Hepatocyte (in vitro differentiated cells): ENCODE data around the gene RER1. TPM values are rescaled to one million over a fixed set of nuclear protein-coding genes. Genes with fewer than 3 reads are reported as not detected.

ENCODE experiments used
- DNase-seq: peaks from one replicate; pipeline ENCODE4 v3.0.0-alpha.2; 2016; ENCODE audit warnings: low spot score
- H2AFZ ChIP-seq: fragments of 200-600 bp; sonication (generic); 2 replicates; pipeline ENCODE4 v1.6.0; 2016; ENCODE audit warnings: antibody characterized with exemption, mild to moderate bottlenecking
- H3K27ac ChIP-seq: fragments of 200-600 bp; sonication (generic); 2 replicates; pipeline ENCODE4 v1.5.1; 2016; ENCODE audit warnings: mild to moderate bottlenecking
- H3K27me3 ChIP-seq: fragments of 200-600 bp; sonication (generic); 2 replicates; pipeline ENCODE4 v1.6.1; 2016
- H3K36me3 ChIP-seq: fragments of 200-600 bp; sonication (generic); replicated peaks from 2 replicates; pipeline ENCODE4 v1.5.1; 2016; ENCODE audit warnings: low read depth; ENCODE audit not compliant: insufficient read depth
- H3K4me1 ChIP-seq: fragments of 200-600 bp; sonication (generic); 2 replicates; pipeline ENCODE4 v1.5.1; 2016; ENCODE audit warnings: mild to moderate bottlenecking, moderate library complexity; ENCODE audit not compliant: insufficient read depth
- H3K4me2 ChIP-seq: fragments of 200-600 bp; sonication (generic); 2 replicates; pipeline ENCODE4 v1.6.0; 2016
- H3K4me3 ChIP-seq: fragments of 200-600 bp; sonication (generic); 2 replicates; pipeline ENCODE4 v1.5.1; 2016; ENCODE audit warnings: mild to moderate bottlenecking
- H3K79me2 ChIP-seq: fragments of 200-600 bp; sonication (generic); 2 replicates; pipeline ENCODE4 v1.6.0; 2017; ENCODE audit warnings: mild to moderate bottlenecking
- H3K9me2 ChIP-seq: fragments of 200-600 bp; sonication (generic); replicated peaks from 2 replicates; pipeline ENCODE4 v1.6.0; 2017; ENCODE audit warnings: mild to moderate bottlenecking; ENCODE audit not compliant: insufficient read depth
- H3K9me3 ChIP-seq: fragments of 200-600 bp; sonication (generic); 2 replicates; pipeline ENCODE4 v1.5.1; 2016; ENCODE audit warnings: low read depth, mild to moderate bottlenecking
- H4K20me1 ChIP-seq: fragments of 200-600 bp; sonication (generic); 2 replicates; pipeline ENCODE4 v1.6.0; 2016; ENCODE audit warnings: mild to moderate bottlenecking; ENCODE audit not compliant: insufficient read depth, poor library complexity, severe bottlenecking
- CTCF ChIP-seq: fragments of 200-600 bp; sonication (generic); IDR thresholded peaks from 2 replicates; pipeline ENCODE4 v1.5.1; 2016; ENCODE audit warnings: antibody characterized with exemption, mild to moderate bottlenecking; ENCODE audit not compliant: poor library complexity
- EZH2 ChIP-seq: fragments of 200-600 bp; sonication (generic); IDR thresholded peaks from 2 replicates; pipeline ENCODE4 v1.6.1; 2016; ENCODE audit warnings: antibody characterized with exemption, mild to moderate bottlenecking, borderline replicate concordance
- EZH2phosphoT487 ChIP-seq: fragments of 200-600 bp; sonication (generic); IDR thresholded peaks from one replicate; pipeline ENCODE4 v1.6.1; 2018; ENCODE audit warnings: antibody characterized with exemption, mild to moderate bottlenecking, low read depth, moderate library complexity; ENCODE audit not compliant: unreplicated experiment, severe bottlenecking
- WGBS: methylation state at CpG from one replicate; pipeline ENCODE4 v1.1.6; 2016; ENCODE audit warnings: low lambda C conversion rate; ENCODE audit errors: missing lambda C conversion rate; 5-methylcytosine and 5-hydroxymethylcytosine counted together
- polyA plus RNA-seq: library from polyadenylated mRNA; unstranded; fragments of >200 nt; fragmentation: Nextera tagmentation; extraction: Ambion mirVana; gene quantifications from 2 replicates; pipeline ENCODE4 v1.2.1, GENCODE V29; 2016
- total RNA-seq: library from RNA; depleted of rRNA; stranded (reverse); fragments of >200 nt; gene quantifications from 2 replicates; pipeline ENCODE4 v1.2.3, GENCODE V29; 2014

Gene RER1
- total and polyA plus RNA-seq, 2 experiments from 2014 or later: 123 to 237 TPM

- H3K4me2 ChIP-seq: no peak overlapping the region
- no peaks in the 10 kb centered on the region for H3K36me3 ChIP-seq
- no peaks in the 10 kb centered on the region for H3K79me2 ChIP-seq
- 90% methylated on average over 9 of the region's 10 CpGs for WGBS
- H3K27me3 ChIP-seq: peaks cover 3% of the 10 kb centered on the region
- no peaks in the 10 kb centered on the region for H4K20me1 ChIP-seq
- no peak overlapping the region for H3K4me3 ChIP-seq
- no peak overlapping the region for H3K27ac ChIP-seq
- TF ChIP-seq EZH2phosphoT487 (no peak), EZH2 (no peak), CTCF (no peak)
- H3K9me3 ChIP-seq: no peaks in the 10 kb centered on the region
- no peak for DNase-seq
- no peak overlapping the region for H2AFZ ChIP-seq
- H3K4me1 ChIP-seq: no peaks in the 10 kb centered on the region
- H3K9me2 ChIP-seq: no peaks in the 10 kb centered on the region
These were observed 38.9 kb downstream of the RER1 start for GRCh38 chr1:2430592-2430973.

DNA sequence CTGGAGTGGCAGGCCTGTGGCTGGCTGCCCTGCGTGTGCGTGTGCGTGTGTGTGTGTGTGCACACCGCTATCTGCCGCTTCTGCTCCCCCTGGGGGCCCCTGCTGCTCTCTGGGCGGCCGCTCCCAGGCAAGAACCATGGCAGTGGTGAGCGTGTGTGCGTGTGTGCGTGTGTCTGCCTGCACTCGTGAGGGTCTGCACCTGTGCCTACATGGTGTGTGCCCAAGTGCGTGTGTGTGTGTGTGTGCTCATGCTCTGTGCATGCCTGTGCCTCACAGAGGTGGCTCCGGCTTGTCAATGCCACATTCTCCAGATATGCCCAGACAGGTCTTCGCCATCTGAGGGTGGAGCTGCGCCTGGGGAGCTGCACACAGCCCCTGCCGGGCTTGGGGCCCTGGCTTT, 39.5 kb downstream of the RER1 start:
- H3K36me3 ChIP-seq: no peaks in the 10 kb centered on the region
- H3K27me3 ChIP-seq: peaks cover 3% of the 10 kb centered on the region
- no peak overlapping the region for H3K27ac ChIP-seq
- no peak overlapping the region for H2AFZ ChIP-seq
- no peaks in the 10 kb centered on the region for H3K9me2 ChIP-seq
- 83% methylated on average over 15 of the region's 16 CpGs for WGBS
- no peaks in the 10 kb centered on the region for H3K4me1 ChIP-seq
- no peaks in the 10 kb centered on the region for H3K9me3 ChIP-seq
- no peak for TF ChIP-seq EZH2
- no peak for TF ChIP-seq EZH2phosphoT487
- TF ChIP-seq CTCF: no peak
- H4K20me1 ChIP-seq: no peaks in the 10 kb centered on the region
- H3K4me3 ChIP-seq: no peak overlapping the region
- H3K4me2 ChIP-seq: no peak overlapping the region
- DNase-seq: no peak
- no peaks in the 10 kb centered on the region for H3K79me2 ChIP-seq

DNA sequence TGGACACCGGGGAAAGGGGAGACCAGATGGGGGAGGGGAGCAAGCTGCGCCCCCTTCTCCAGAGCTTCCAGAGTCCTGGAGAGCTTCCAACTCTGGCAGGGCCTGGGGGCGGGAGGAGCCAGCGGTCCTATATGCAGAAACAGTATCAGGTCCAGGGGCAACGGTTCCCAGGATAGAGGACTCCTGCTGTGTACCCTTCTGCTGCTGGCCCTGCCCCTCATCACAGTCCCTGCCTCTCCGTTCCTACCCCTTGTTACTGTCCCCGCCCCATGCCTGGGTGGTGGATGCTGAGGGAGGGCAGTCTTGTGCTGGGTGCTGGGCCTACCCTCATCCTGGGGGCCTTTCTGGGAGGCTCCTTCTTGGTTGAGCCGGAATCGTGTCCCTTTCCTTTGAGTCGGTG, 39.9 kb downstream of the RER1 start:
- Histone ChIP-seq H3K4me3 (no peak overlapping the region), H3K9me3 (no peaks in the 10 kb centered on the region), H3K36me3 (no peaks in the 10 kb centered on the region), H3K9me2 (no peaks in the 10 kb centered on the region), H4K20me1 (no peaks in the 10 kb centered on the region), H3K79me2 (no peaks in the 10 kb centered on the region), H3K4me1 (no peaks in the 10 kb centered on the region), H3K27ac (no peak overlapping the region), H3K4me2 (no peak overlapping the region), H2AFZ (no peak overlapping the region), H3K27me3 (peaks cover 3% of the 10 kb centered on the region)
- DNase-seq: no peak
- no peak for TF ChIP-seq EZH2phosphoT487
- TF ChIP-seq EZH2: no peak
- no peak for TF ChIP-seq CTCF
- 76% methylated on average over 8 of the region's 10 CpGs for WGBS

DNA sequence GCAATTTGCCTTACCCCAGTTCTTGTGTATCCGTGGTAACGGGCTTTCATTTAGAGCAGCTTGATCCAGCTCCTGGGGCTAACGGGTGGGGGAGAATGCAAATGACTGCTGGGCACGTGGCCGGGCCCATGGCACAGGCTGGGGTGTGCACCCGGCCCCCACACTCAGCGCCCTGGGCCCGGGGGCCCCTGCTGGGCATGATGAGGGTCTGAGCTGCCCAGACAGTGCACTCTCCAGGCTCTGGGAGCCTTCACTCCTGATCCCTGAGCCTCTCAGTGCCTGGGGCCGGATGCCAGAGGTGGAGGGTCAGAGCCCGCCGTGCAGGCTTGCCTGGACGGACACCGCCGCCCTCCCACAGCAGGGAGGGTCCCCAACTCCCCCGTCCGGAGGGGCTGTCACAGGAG, 40.8 kb downstream of the RER1 start:
- Histone ChIP-seq H3K36me3 (no peaks in the 10 kb centered on the region), H2AFZ (no peak overlapping the region), H3K4me3 (no peak overlapping the region), H3K9me3 (no peaks in the 10 kb centered on the region), H3K9me2 (no peaks in the 10 kb centered on the region), H3K27ac (no peak overlapping the region), H3K4me1 (no peaks in the 10 kb centered on the region), H3K4me2 (no peak overlapping the region), H3K79me2 (no peaks in the 10 kb centered on the region), H3K27me3 (peaks cover 3% of the 10 kb centered on the region), H4K20me1 (no peaks in the 10 kb centered on the region)
- TF ChIP-seq EZH2phosphoT487: no peak
- no peak for TF ChIP-seq EZH2
- no peak for TF ChIP-seq CTCF
- WGBS: 47% methylated on average over 16 of the region's 16 CpGs
- no peak for DNase-seq
